Measurements from ENCODE around the gene KRTAP1-5. TPM values are rescaled to one million over a fixed set of nuclear protein-coding genes. Genes with fewer than 3 reads are reported as not detected.

KRTAP1-5 gene
- total RNA-seq, 4 donors from 2014 or later: not detected

- H3K36me3 ChIP-seq: no peaks in the 10 kb centered on the region
- WGBS: 55% methylated on average over 5 of the region's 5 CpGs
- H3K9me3 ChIP-seq: no peaks in the 10 kb centered on the region
- no peak overlapping the region for H3K4me3 ChIP-seq
- no peak for TF ChIP-seq EP300 (IDR thresholded peaks at IDR 0.05)
- TF ChIP-seq CTCF (IDR thresholded peaks at IDR 0.05): no peak
- TF ChIP-seq POLR2AphosphoS5 (IDR thresholded peaks at IDR 0.05): no peak
- H3K4me1 ChIP-seq: peaks cover 6 to 10% (median 8%) of the 10 kb centered on the region in 4 donors
- DNase-seq (ENCODE audit: extremely low spot score): no peak
- H3K27ac ChIP-seq (replicated peaks in 1 of 4): no peak overlapping the region
- intact Hi-C loops (cut with DNase I): no loop called here
- H3K27me3 ChIP-seq: peaks cover 0 to 7% (median 0%) of the 10 kb centered on the region in 4 donors
These were observed 45.9 kb downstream of the KRTAP1-5 start for GRCh38 chr17:40981115-40981514.

- Histone ChIP-seq H3K4me1 (peaks cover 6 to 10% (median 8%) of the 10 kb centered on the region in 4 donors), H3K4me3 (no peak overlapping the region), H3K36me3 (no peaks in the 10 kb centered on the region), H3K27ac (replicated peaks in 1 of 4) (no peak overlapping the region), H3K27me3 (peaks cover 0 to 12% (median 0%) of the 10 kb centered on the region in 4 donors), H3K9me3 (no peaks in the 10 kb centered on the region)
- WGBS: 24% methylated on average over 8 of the region's 8 CpGs
- TF ChIP-seq CTCF (IDR thresholded peaks at IDR 0.05) (no peak), POLR2AphosphoS5 (IDR thresholded peaks at IDR 0.05) (no peak), POLR2A (IDR thresholded peaks at IDR 0.05; ENCODE audit: low read depth) (no peak), EP300 (IDR thresholded peaks at IDR 0.05) (no peak)
- DNase-seq (ENCODE audit: extremely low spot score): no peak
- intact Hi-C loops (cut with DNase I): no loop called here
These were observed 46.4 kb downstream of the KRTAP1-5 start for GRCh38 chr17:40980596-40980995.

- H3K27ac ChIP-seq (replicated peaks in 1 of 4): no peak overlapping the region
- peaks cover 6 to 10% (median 8%) of the 10 kb centered on the region in 4 donors for H3K4me1 ChIP-seq
- H3K9me3 ChIP-seq: no peaks in the 10 kb centered on the region
- H3K27me3 ChIP-seq: peaks cover 0 to 12% (median 0%) of the 10 kb centered on the region in 4 donors
- no peaks in the 10 kb centered on the region for H3K36me3 ChIP-seq
- intact Hi-C loops (cut with DNase I): no loop called here
- H3K4me3 ChIP-seq: no peak overlapping the region
- TF ChIP-seq EP300 (IDR thresholded peaks at IDR 0.05): no peak
- TF ChIP-seq POLR2A (IDR thresholded peaks at IDR 0.05; ENCODE audit: low read depth): no peak
- TF ChIP-seq CTCF (IDR thresholded peaks at IDR 0.05): no peak
- no peak for TF ChIP-seq POLR2AphosphoS5 (IDR thresholded peaks at IDR 0.05)
- no peak for DNase-seq (ENCODE audit: extremely low spot score)
- 85% methylated on average over 3 of the region's 3 CpGs for WGBS
These were observed 46.9 kb downstream of the KRTAP1-5 start for GRCh38 chr17:40980117-40980516.

- peaks cover 0 to 12% (median 0%) of the 10 kb centered on the region in 4 donors for H3K27me3 ChIP-seq
- no peak for DNase-seq (ENCODE audit: extremely low spot score)
- H3K27ac ChIP-seq (replicated peaks in 1 of 4): no peak overlapping the region
- intact Hi-C loops (cut with DNase I): no loop called here
- no peaks in the 10 kb centered on the region for H3K36me3 ChIP-seq
- 84% methylated on average over 11 of the region's 13 CpGs for WGBS
- no peak for TF ChIP-seq POLR2AphosphoS5 (IDR thresholded peaks at IDR 0.05)
- no peak for TF ChIP-seq CTCF (IDR thresholded peaks at IDR 0.05)
- no peak for TF ChIP-seq EP300 (IDR thresholded peaks at IDR 0.05)
- TF ChIP-seq POLR2A (IDR thresholded peaks at IDR 0.05; ENCODE audit: low read depth): no peak
- H3K9me3 ChIP-seq: no peaks in the 10 kb centered on the region
- no peak overlapping the region for H3K4me3 ChIP-seq
- H3K4me1 ChIP-seq: peaks cover 6 to 10% (median 8%) of the 10 kb centered on the region in 4 donors
These were observed 48.3 kb downstream of the KRTAP1-5 start for GRCh38 chr17:40978575-40979151.

Small RNA genes lying within 50 kb of the gene (small RNA-seq; reads per million reads assigned to genes)
- 0 reads per million in 3 donors for gene KRTAP3-4P

Other genes with a start within 250 kb of the KRTAP1-5 start
- gene KRT27, start 244.7 kb downstream of the KRTAP1-5 start, total RNA-seq: not detected
- not detected for gene KRT28, start 227.2 kb downstream of the KRTAP1-5 start, total RNA-seq
- gene KRT10, start 204.6 kb downstream of the KRTAP1-5 start, total RNA-seq: 10 to 100 TPM in 3 of 4 donors, 1 to 10 TPM in 1; 9.9 to 15.7 (median 10.7) TPM
- gene KRT12, start 160.0 kb downstream of the KRTAP1-5 start, total RNA-seq: not detected
- under 1 TPM in 1 of 4 donors, not detected in 3; 0.52 TPM for gene KRT20, start 142.0 kb downstream of the KRTAP1-5 start, total RNA-seq
- gene KRT23, start 89.6 kb downstream of the KRTAP1-5 start, total RNA-seq: under 1 TPM in 1 of 4 donors, not detected in 3; 0.50 TPM
- not detected for gene KRT39, start 60.3 kb downstream of the KRTAP1-5 start, total RNA-seq
- not detected for gene KRT40, start 42.9 kb downstream of the KRTAP1-5 start, total RNA-seq
- not detected for gene KRTAP3-3, start 33.0 kb downstream of the KRTAP1-5 start, total RNA-seq
- not detected for gene KRTAP3-2, start 27.3 kb downstream of the KRTAP1-5 start, total RNA-seq
- gene KRTAP3-1, start 18.1 kb downstream of the KRTAP1-5 start, total RNA-seq: not detected
- not detected for gene KRTAP1-4, start 3.0 kb upstream of the KRTAP1-5 start, total RNA-seq
- gene KRTAP1-3, start 7.7 kb upstream of the KRTAP1-5 start, total RNA-seq: not detected
- gene KRTAP1-1, start 14.2 kb upstream of the KRTAP1-5 start, total RNA-seq: not detected
- not detected for gene KRTAP2-1, start 20.1 kb upstream of the KRTAP1-5 start, total RNA-seq
- not detected for gene KRTAP2-2, start 28.0 kb upstream of the KRTAP1-5 start, total RNA-seq
- not detected for gene KRTAP2-3, start 32.9 kb upstream of the KRTAP1-5 start, total RNA-seq
- gene KRTAP2-4, start 38.7 kb upstream of the KRTAP1-5 start, total RNA-seq: not detected
- not detected for gene KRTAP4-7, start 56.9 kb upstream of the KRTAP1-5 start, total RNA-seq
- not detected for gene KRTAP4-8, start 70.9 kb upstream of the KRTAP1-5 start, total RNA-seq
- gene KRTAP4-16, start 75.0 kb upstream of the KRTAP1-5 start, total RNA-seq: not detected
- not detected for gene KRTAP4-9, start 78.2 kb upstream of the KRTAP1-5 start, total RNA-seq
- not detected for gene KRTAP4-11, start 91.2 kb upstream of the KRTAP1-5 start, total RNA-seq
- gene KRTAP4-12, start 97.0 kb upstream of the KRTAP1-5 start, total RNA-seq: not detected
- gene KRTAP4-6, start 113.3 kb upstream of the KRTAP1-5 start, total RNA-seq: not detected
- gene KRTAP4-5, start 122.6 kb upstream of the KRTAP1-5 start, total RNA-seq: not detected
- not detected for gene KRTAP4-4, start 133.5 kb upstream of the KRTAP1-5 start, total RNA-seq
- gene KRTAP4-3, start 141.0 kb upstream of the KRTAP1-5 start, total RNA-seq: not detected
- gene KRTAP4-2, start 151.0 kb upstream of the KRTAP1-5 start, total RNA-seq: not detected
- gene KRTAP4-1, start 157.7 kb upstream of the KRTAP1-5 start, total RNA-seq: not detected
- not detected for gene KRTAP9-1, start 162.7 kb upstream of the KRTAP1-5 start, total RNA-seq
- not detected for gene KRTAP9-2, start 199.4 kb upstream of the KRTAP1-5 start, total RNA-seq
- gene KRTAP9-3, start 205.2 kb upstream of the KRTAP1-5 start, total RNA-seq: not detected
- gene KRTAP9-8, start 210.8 kb upstream of the KRTAP1-5 start, total RNA-seq: not detected
- not detected for gene KRTAP9-4, start 222.5 kb upstream of the KRTAP1-5 start, total RNA-seq
- not detected for gene KRTAP9-9, start 228.2 kb upstream of the KRTAP1-5 start, total RNA-seq
- gene KRTAP9-6, start 238.2 kb upstream of the KRTAP1-5 start, total RNA-seq: not detected
- gene KRTAP9-7, start 248.5 kb upstream of the KRTAP1-5 start, total RNA-seq: not detected